ENCODE data around the gene FBXW7. TPM values are rescaled to one million over a fixed set of nuclear protein-coding genes. Genes with fewer than 3 reads are reported as not detected.

Gene FBXW7
- polyA plus RNA-seq, 2 of the 4 experiments (the other 2 are of a cell fraction) = 7.2 to 12.5 TPM

GRCh38 chr4:152380185-152380584 lies 155.7 kb downstream of the FBXW7 start:
- ChIA-PET CTCF (no interaction called here), POLR2A (no interaction called here)
- TF ChIP-seq MYC (IDR thresholded peaks at IDR 0.05; ENCODE audit: borderline replicate concordance, low read length) = no peak
- TF ChIP-seq ZNF302 (CRISPR knock-in tag; IDR thresholded peaks at IDR 0.05) = no peak
- no peak for TF ChIP-seq GATA3 (IDR thresholded peaks at IDR 0.05; ENCODE audit: borderline replicate concordance)
- no peak for TF ChIP-seq CHD4 (IDR thresholded peaks at IDR 0.05; ENCODE audit: borderline replicate concordance)
- TF ChIP-seq BCL3 (IDR thresholded peaks at IDR 0.05) = no peak
- no peak for TF ChIP-seq RAD21 (conservative IDR thresholded peaks at IDR 0.05 in 1 of 2, IDR thresholded peaks at IDR 0.05 in 1 of 2)
- no peak for TF ChIP-seq CHD2 (IDR thresholded peaks at IDR 0.05; ENCODE audit: low read length, partially characterized antibody)
- TF ChIP-seq CBX8 (IDR thresholded peaks at IDR 0.05) = no peak
- no peak for TF ChIP-seq FOSB (CRISPR knock-in tag; IDR thresholded peaks at IDR 0.05)
- TF ChIP-seq HOXB5 (CRISPR knock-in tag; IDR thresholded peaks at IDR 0.05) = no peak
- TF ChIP-seq HEYL (CRISPR knock-in tag; IDR thresholded peaks at IDR 0.05) = no peak
- TF ChIP-seq BHLHE40 (IDR thresholded peaks at IDR 0.05; ENCODE audit: low read depth, low read length) = no peak
- no peak for TF ChIP-seq NR3C1 (IDR thresholded peaks at IDR 0.05)
- no peak overlapping the region for H3K4me3 ChIP-seq
- no peaks in the 10 kb centered on the region for H3K9me3 ChIP-seq
- H3K4me1 ChIP-seq = 0 out of 3 replicates have a peak, but pooled peaks cover 3% of the 10 kb centered on the region
- 93% methylated on average over 3 of the region's 3 CpGs for WGBS (ENCODE audit: missing lambda C conversion rate)
- ATAC-seq (no peak), DNase-seq (ENCODE audit: low read depth in 1 of 2, low spot score in 1 of 2) (no peak), FAIRE-seq (no peak)
- H3K27ac ChIP-seq = no peak overlapping the region
- no peak overlapping the region for H3K4me2 ChIP-seq

- no peak overlapping the region for H3K4me3 ChIP-seq
- WGBS (ENCODE audit: missing lambda C conversion rate) = 74% methylated on average over 3 of the region's 3 CpGs
Observed at GRCh38 chr4:152374606-152375285, 161.1 kb downstream of the FBXW7 start.

More at GRCh38 chr4:152374606-152375285, 161.1 kb downstream of the FBXW7 start:
- DNase-seq (ENCODE audit: low read depth in 1 of 2, low spot score in 1 of 2) = no peak
- CTCF ChIA-PET = no interaction called here
- H3K27ac ChIP-seq = no peak overlapping the region
- TF ChIP-seq ZC3H11A (IDR thresholded peaks at IDR 0.05) (no peak), MAX (IDR thresholded peaks at IDR 0.05) (no peak), FOSL2 (IDR thresholded peaks at IDR 0.05) (no peak), FOSL2 (CRISPR knock-in tag; IDR thresholded peaks at IDR 0.05) (no peak), RAD21 (conservative IDR thresholded peaks at IDR 0.05 in 1 of 2, IDR thresholded peaks at IDR 0.05 in 1 of 2) (no peak), TFCP2L1 (CRISPR knock-in tag; IDR thresholded peaks at IDR 0.05) (no peak), POLR2AphosphoS2 (conservative IDR thresholded peaks at IDR 0.05; ENCODE audit: low read length) (no peak), HMGXB4 (CRISPR knock-in tag; IDR thresholded peaks at IDR 0.05; ENCODE audit: borderline replicate concordance) (no peak), CBX8 (IDR thresholded peaks at IDR 0.05) (no peak), NR3C1 (IDR thresholded peaks at IDR 0.05) (no peak), HDAC2 (IDR thresholded peaks at IDR 0.05) (no peak), USF2 (IDR thresholded peaks at IDR 0.05) (no peak), SREBF2 (IDR thresholded peaks at IDR 0.05) (no peak), HOXB5 (CRISPR knock-in tag; IDR thresholded peaks at IDR 0.05) (no peak), JUN (IDR thresholded peaks at IDR 0.05) (no peak), RARB (CRISPR knock-in tag; IDR thresholded peaks at IDR 0.05) (no peak), CBX2 (IDR thresholded peaks at IDR 0.05; ENCODE audit: borderline replicate concordance, low read depth) (no peak)
- TF ChIP-seq, protein P1, sequence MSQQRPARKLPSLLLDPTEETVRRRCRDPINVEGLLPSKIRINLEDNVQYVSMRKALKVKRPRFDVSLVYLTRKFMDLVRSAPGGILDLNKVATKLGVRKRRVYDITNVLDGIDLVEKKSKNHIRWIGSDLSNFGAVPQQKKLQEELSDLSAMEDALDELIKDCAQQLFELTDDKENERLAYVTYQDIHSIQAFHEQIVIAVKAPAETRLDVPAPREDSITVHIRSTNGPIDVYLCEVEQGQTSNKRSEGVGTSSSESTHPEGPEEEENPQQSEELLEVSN (IDR thresholded peaks at IDR 0.05; ENCODE audit: borderline replicate concordance, low read depth) = no peak
- POLR2A ChIA-PET = no interaction called here
- H3K4me2 ChIP-seq = no peak overlapping the region
- no peak for FAIRE-seq
- H3K4me1 ChIP-seq = no peaks in the 10 kb centered on the region
- no peaks in the 10 kb centered on the region for H3K9me3 ChIP-seq
- no peak for ATAC-seq

Measured in A549 (cell line).